A673 (cell line): ENCODE data around the gene ANKRD44.

ENCODE experiments used
- CTCF ChIP-seq: fragments of 300-800, 200-600 bp; sonication (generic); conservative IDR thresholded peaks from 2 replicates; pipeline ENCODE4 v1.5.1; 2017; ENCODE audit warnings: low read depth, mild to moderate bottlenecking, antibody characterized with exemption, low read length, moderate library complexity, mixed read lengths
- EZH2 ChIP-seq: fragments of 200-600 bp; sonication (generic); IDR thresholded peaks from 2 replicates; pipeline ENCODE4 v1.6.1; 2017; ENCODE audit warnings: borderline replicate concordance, low read depth, mild to moderate bottlenecking, mixed read lengths, antibody characterized with exemption, low read length; ENCODE audit not compliant: poor library complexity, severe bottlenecking

- TF ChIP-seq CTCF (no peak), EZH2 (no peak)
Observed at GRCh38 chr2:197097578-197098366, 212.8 kb downstream of the ANKRD44 start.
